GM10847 (cell line): Measurements from ENCODE around the gene KRTAP20-2.

Experiments used
- POLR2A ChIP-seq: IDR thresholded peaks from 2 replicates; pipeline ENCODE4 v1.6.1; 2011; ENCODE audit not compliant: insufficient read length; ENCODE audit errors: extremely low read depth

Gene KRTAP20-2

GRCh38 chr21:30638686-30639085, 3.7 kb downstream of the KRTAP20-2 start:
- TF ChIP-seq POLR2A, result no peak

- no peak for TF ChIP-seq POLR2A
Observed at GRCh38 chr21:30642564-30642963, 7.6 kb downstream of the KRTAP20-2 start, which contains the start of gene KRTAP20-3. Gene KRTAP20-3 (plus strand): TSS chr21:30642864.

DNA sequence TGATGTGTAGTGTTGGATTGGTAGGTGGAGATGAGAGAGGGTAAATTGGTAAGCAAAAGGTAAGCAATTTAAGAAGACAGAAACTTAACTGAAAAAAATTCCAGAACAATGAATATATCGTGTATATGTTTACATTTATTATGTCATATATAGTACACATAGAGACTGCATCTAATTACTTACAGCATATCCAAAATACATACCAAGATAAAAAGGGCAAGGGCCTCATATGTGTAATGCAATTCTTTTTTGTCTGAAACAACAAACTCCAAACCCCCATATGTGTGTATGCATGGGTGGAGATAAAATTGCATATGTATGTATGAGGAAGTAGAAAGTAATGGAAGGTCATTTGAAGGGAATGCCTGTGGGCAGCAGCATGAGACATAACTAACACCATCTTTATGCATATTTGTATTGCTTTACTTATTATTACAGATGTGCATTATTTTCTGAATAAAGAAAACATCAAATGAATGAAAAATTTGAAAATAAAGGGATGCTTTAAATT, 12.0 kb downstream of the KRTAP20-2 start:
- no peak for TF ChIP-seq POLR2A

- TF ChIP-seq POLR2A, result no peak
Observed at GRCh38 chr21:30652891-30653290, 17.9 kb downstream of the KRTAP20-2 start.

GRCh38 chr21:30668776-30669175, 33.8 kb downstream of the KRTAP20-2 start:
- TF ChIP-seq POLR2A, result no peak

DNA sequence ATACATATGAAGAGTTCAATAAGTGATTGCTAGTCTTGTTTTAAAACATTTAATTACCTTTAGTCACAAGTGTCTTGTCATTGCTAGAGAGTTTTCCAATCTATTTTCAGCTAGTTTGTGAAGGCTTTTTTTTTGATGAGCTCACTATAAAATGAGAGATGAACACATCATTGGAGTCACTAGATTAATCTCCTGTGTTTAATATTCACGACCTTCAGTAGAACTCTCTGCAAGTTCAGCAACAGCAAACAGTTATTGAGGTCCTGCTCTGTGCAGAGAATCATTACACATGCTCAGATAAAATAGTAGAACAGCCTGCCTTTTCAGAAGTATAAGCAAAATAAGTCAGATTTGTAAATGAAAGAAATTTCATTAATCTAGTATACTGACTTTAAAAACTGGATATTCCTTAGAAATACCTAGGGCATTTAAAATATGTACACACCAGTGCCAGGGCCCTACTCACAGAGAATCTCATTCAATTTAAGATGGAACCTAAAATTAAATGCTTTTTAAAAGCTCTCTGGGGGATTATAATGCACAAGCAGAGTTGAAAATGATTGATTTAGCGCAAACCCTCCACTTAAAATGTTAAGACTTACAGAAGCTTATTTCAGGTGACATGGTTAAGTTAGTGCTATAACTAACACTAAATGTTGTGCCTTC, 38.1 kb downstream of the KRTAP20-2 start:
- no peak for TF ChIP-seq POLR2A

- no peak for TF ChIP-seq POLR2A
Observed at GRCh38 chr21:30674312-30674711, 39.3 kb downstream of the KRTAP20-2 start.

DNA sequence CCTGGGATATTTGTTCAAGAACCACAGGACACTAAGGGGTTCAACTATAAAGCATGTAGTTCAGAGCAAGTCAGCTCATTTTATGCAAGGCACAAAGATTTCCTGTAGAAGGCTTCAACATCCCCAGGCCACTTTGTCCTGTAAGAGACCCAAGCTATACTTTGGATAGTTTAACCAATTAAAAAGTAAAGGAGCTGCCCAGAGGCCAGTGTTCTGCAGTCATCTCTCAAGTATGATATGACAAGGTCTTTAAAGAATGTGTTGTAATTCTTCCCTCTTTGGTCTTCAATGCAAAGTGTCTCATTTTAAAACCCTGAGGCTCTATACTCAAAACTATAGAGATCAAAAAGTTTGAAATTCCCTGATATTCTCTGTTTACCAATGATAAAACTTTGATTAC, 41.7 kb downstream of the KRTAP20-2 start:
- no peak for TF ChIP-seq POLR2A

DNA sequence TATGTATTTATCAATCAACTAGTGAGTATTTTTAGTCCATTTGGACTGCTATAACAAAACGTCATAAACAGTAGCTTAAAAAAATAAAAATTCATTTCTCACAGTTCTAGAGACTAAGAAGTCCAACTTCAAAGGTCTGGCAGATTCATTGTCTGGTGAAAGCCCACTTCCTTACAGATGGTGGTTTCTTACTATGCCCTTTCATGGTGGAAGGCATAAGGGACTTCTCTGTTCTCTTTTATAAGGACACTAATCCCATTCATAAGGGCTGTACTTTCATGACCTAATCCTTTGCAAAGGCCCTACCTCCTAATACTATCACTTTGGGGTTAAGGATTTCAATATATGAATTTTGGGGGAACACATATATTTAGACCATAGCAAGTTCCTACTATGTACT, 45.6 kb downstream of the KRTAP20-2 start:
- no peak for TF ChIP-seq POLR2A

- no peak for TF ChIP-seq POLR2A
Observed at GRCh38 chr21:30684506-30684905, 49.5 kb downstream of the KRTAP20-2 start.
